Stimulated activated CD4-positive, alpha-beta T cell treated with anti-CD3 and anti-CD28 coated beads, Interleukin-2, amount 100 ng/mL, for 4 hours (primary cell): ENCODE data around the gene FUCA1.

Experiments used
- DNase-seq: peaks from one replicate; pipeline ENCODE4 v3.0.0-alpha.2; 2020; ENCODE audit warnings: low read depth

The FUCA1 gene

DNA sequence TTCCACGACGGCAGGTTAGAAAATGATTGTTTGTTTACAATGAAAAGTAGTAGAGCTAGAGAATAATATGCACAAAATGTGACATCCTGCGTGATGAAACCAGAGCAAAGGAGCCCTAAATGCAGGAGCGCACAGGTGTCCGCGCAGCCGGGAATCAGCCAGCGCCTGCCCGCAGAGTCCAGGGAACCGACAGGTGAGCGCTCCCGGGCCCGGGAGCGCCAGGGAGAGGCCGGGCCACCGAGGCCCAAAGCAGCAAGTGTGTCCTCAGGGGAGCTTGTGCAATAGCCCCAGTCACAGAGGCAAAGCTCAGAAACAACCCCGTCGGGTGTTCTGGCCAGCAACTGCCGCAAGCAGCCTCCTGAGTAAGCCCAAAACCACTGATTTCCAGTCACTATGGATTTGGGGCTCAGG, 66.7 kb downstream of the FUCA1 start:
- no peak for DNase-seq

DNA sequence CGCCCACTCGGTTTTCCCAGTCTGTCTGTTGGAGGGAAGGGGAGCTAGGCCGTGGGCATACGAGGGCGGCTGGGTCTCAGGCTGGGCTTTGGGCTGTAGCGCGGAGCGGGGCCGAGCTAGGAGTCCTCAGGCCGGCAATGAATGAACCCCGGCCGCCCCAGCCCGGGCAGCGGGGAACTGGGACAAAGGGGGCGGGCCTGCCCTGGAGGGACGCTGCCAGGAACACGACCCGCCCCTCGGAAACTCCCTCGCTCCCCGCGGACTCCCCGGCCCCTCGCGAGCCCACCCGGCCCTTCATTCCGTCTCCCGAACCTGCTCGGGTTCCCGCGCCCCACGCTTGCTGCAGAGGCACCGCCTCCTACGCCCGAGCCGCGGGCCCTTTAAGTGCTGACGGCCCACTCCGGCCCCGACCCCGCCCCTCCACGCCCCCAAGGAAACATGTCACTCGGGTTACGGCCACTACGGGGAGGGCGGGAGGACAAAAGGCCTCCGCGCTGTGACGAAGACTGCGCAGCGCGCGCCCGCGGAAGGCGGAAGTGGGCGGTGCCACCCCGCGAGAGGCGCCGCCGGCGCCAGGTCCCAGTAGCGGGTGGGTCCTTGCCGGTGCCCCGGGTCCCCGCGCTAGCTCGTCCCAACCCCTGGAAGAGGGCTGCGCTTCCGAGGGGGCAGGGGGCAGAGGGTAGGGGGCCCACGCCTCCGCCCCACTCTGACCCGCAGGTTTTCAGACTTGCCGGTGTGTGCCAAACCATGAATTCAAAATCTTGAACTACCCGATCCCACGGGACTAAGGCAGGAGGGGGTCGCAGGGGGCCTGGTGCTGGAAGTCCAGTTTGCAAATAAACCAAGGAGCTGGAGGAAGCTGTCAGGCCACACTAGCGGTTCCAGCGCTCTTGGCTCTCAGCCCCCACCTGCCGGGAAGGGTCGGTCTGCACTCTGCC, 67.4 kb downstream of the FUCA1 start, which contains the start of gene GALE:
TSS of gene GALE (minus strand) at position 355 of the 938 bp plus-strand sequence. CDS start 1,747 bp downstream, outside the sequence.
- peak; percentile 96 for DNase-seq

GRCh38 chr1:23799570-23800399, 68.3 kb downstream of the FUCA1 start:
- no peak for DNase-seq

DNA sequence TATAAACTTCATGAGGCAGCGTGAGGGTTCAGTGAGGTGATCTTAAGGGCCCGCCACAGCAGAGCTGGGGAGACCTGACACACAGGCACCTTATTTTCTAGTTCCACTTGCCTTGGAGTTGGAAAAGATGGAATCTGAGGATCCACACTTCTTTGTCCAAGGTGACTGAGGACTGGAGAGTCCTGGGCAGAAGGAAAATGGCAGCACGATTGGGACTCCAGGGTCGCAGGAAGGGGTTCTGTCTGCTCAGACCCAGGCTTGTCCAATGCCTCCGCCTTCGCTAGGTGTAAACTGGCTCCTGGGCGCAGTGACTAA, 68.9 kb downstream of the FUCA1 start:
- no peak for DNase-seq

- DNase-seq: no peak
These were observed 69.4 kb downstream of the FUCA1 start for GRCh38 chr1:23798662-23799142.

DNA sequence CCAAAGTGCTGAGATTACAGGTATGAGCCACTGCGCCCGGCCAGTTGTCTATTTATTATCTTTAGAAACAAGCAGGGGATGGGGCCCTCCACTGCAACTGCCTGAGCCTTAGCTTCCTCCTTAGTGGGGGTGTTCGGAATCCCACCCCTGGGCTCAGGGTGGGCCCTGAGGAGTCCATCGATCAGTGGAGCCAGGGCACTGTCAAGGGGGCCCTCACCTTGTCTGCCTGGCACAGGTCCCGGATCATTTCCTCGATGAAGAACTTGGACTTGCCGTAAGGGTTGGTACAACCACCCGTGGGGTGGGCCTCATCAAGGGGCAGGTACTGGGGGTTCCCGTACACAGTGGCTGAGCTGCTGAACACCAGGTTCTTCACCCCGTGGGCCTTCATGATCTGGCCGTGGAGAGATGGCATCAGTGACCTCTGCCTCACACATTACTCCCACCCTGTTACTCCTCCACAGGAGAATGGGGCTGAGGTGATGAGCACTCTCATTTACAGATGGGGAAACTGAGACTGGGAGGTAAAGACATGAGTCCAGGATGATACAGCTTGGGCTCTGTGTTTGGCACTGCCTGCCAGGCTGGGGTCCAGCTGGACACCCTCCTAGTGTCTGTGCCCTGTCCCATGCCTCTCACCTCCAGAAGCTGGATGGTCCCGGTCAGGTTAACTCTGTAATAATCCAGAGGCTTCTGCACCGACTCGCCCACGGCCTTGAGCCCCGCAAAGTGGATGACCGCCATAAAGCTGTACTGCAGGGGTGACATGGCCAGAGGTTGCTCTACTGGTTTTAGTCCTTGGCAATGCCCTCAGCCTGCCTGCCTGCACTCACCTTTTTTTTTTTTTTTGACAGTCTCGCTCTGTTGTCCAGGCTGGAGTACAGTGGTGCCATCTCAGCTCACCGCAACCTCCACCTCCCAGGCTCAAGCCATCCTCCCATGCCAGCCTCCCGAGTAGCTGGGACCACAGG, 70.3 kb downstream of the FUCA1 start:
- no peak for DNase-seq

DNA sequence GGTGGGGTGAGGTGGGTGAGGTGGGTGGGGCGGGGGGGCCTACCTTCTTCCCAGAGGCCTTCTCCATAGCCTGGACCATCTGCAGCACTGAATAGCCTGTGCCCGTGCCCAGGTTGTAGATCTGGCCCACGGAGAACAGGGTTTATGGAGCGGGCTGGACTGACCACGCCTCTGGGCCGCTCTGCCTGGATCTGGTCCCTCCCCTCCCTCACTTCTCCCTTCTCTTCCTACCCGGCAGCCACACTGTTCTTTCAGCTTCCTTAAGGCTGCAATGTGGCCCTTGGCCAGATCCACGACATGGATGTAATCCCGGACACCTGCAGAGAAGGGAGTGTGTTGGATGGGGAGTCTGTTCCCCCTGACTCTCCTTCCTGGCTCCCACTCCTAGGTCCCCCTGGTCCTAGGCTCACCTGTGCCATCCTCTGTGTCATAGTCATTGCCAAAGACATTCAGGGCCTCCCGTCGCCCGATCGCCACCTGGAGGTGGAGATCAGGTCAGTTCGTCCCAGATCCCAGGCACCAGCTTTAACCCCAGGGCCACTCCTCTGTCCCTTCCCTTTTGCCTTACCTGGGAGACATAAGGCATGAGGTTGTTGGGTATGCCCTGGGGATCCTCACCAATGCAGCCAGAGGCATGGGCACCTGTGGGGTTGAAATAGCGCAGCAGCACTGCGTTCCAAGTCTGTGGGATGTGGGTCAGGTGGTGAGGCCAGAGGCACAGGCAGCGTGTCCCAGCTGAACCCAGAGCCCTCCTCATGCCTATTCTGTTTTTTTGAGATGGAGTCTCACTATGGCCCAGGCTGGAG, 71.4 kb downstream of the FUCA1 start:
- DNase-seq: no peak

DNA sequence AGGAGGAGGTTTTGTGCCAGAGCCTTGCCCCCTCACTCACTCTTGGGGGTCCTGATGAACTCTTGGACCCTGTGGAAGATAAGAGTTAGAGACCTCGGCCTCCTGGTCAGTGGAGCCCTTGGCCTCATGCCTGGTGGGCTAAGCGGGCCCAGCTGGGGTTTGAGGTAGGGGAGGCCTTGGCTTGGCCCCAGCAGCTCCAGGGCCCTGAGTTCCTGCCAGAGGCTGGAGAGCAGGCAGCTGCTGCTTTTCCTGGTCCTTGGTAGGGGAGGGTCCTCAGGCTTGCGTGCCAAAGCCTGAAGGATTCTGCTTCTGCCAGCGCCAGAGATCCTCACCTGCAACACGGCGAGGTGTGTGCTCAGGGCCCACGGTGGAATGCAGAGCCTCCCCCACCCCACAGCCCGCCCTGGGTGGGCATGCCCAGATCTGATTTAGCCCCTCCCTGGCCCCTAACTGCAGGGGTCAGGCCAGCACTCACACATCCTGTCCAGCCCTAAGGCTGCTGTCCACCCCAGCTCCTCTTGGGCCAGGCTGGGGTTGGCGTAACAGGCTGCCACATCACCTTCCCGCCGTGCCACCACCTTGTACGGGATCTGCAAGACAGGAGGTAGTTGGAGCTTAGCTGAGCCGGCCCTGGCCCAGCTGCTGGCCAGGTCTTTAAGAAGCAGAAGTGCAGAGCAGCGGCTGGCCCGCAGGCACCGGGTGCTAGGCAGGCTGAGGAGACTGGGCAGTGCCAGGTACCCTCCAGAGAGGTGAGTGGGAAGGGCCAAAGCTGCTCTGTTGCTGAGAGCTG, 72.2 kb downstream of the FUCA1 start:
- no peak for DNase-seq
